ENCODE results near the gene VAX1.

VAX1 gene

GRCh38 chr10:117163061-117163953, 25.2 kb upstream of the VAX1 start:
- Histone ChIP-seq H3K79me2 (ENCODE audit: low read length) (no peaks in the 10 kb centered on the region), H3K4me3 (ENCODE audit: low read length) (no peak overlapping the region), H3K9me3 (ENCODE audit: insufficient read depth, low read length) (no peaks in the 10 kb centered on the region), H3K36me3 (replicated peaks; ENCODE audit: low read depth, low read length) (no peaks in the 10 kb centered on the region), H4K20me1 (ENCODE audit: insufficient read depth, low read length) (no peaks in the 10 kb centered on the region), H3K27ac (ENCODE audit: low read length) (no peak overlapping the region), H3K4me1 (ENCODE audit: low read length) (no peaks in the 10 kb centered on the region), H3K27me3 (ENCODE audit: low read depth, low read length) (no peaks in the 10 kb centered on the region), H2AFZ (ENCODE audit: low read depth, low read length) (no peak overlapping the region), H3K4me2 (ENCODE audit: low read length) (no peak overlapping the region), H3K9ac (ENCODE audit: low read length) (no peak overlapping the region)
- TF ChIP-seq CTCF (IDR thresholded peaks at IDR 0.05; ENCODE audit: low read depth, low read length) = no peak

GRCh38 chr10:117162093-117163060, 24.3 kb upstream of the VAX1 start:
- Histone ChIP-seq H3K4me1 (ENCODE audit: low read length) (no peaks in the 10 kb centered on the region), H3K79me2 (ENCODE audit: low read length) (no peaks in the 10 kb centered on the region), H3K9ac (ENCODE audit: low read length) (no peak overlapping the region), H4K20me1 (ENCODE audit: insufficient read depth, low read length) (no peaks in the 10 kb centered on the region), H3K27me3 (ENCODE audit: low read depth, low read length) (no peaks in the 10 kb centered on the region), H3K9me3 (ENCODE audit: insufficient read depth, low read length) (no peaks in the 10 kb centered on the region), H2AFZ (ENCODE audit: low read depth, low read length) (no peak overlapping the region), H3K4me2 (ENCODE audit: low read length) (no peak overlapping the region), H3K36me3 (replicated peaks; ENCODE audit: low read depth, low read length) (no peaks in the 10 kb centered on the region), H3K27ac (ENCODE audit: low read length) (no peak overlapping the region), H3K4me3 (ENCODE audit: low read length) (no peak overlapping the region)
- TF ChIP-seq EZH2phosphoT487 (IDR thresholded peaks at IDR 0.05; ENCODE audit: low read depth) (no peak), CTCF (IDR thresholded peaks at IDR 0.05; ENCODE audit: low read depth, low read length) (no peak)

- no peaks in the 10 kb centered on the region for H3K27me3 ChIP-seq (ENCODE audit: low read depth, low read length)
- TF ChIP-seq EZH2phosphoT487 (IDR thresholded peaks at IDR 0.05; ENCODE audit: low read depth) = no peak
- TF ChIP-seq CTCF (IDR thresholded peaks at IDR 0.05; ENCODE audit: low read depth, low read length) = no peak
- no peak overlapping the region for H3K4me3 ChIP-seq (ENCODE audit: low read length)
Observed at GRCh38 chr10:117161386-117162033, 23.4 kb upstream of the VAX1 start.

More at GRCh38 chr10:117161386-117162033, 23.4 kb upstream of the VAX1 start:
- no peak overlapping the region for H2AFZ ChIP-seq (ENCODE audit: low read depth, low read length)
- no peaks in the 10 kb centered on the region for H3K36me3 ChIP-seq (replicated peaks; ENCODE audit: low read depth, low read length)
- no peaks in the 10 kb centered on the region for H3K9me3 ChIP-seq (ENCODE audit: insufficient read depth, low read length)
- no peak overlapping the region for H3K4me2 ChIP-seq (ENCODE audit: low read length)
- H3K4me1 ChIP-seq (ENCODE audit: low read length) = no peaks in the 10 kb centered on the region
- H4K20me1 ChIP-seq (ENCODE audit: insufficient read depth, low read length) = no peaks in the 10 kb centered on the region
- H3K79me2 ChIP-seq (ENCODE audit: low read length) = no peaks in the 10 kb centered on the region
- no peak overlapping the region for H3K9ac ChIP-seq (ENCODE audit: low read length)
- H3K27ac ChIP-seq (ENCODE audit: low read length) = no peak overlapping the region
